BLaER1 treated with 17β-estradiol and CSF1 and Interleukin-3, amounts not matched to agents 10 nM and 100 nM (cell line): Measurements from ENCODE around the gene SLC2A6.
A peak's percentile ranks its signal among the peaks of the same experiment; 100 is the strongest.

Source experiments
- H3K27ac ChIP-seq, 11 experiments: shearing (Covaris generic); formaldehyde crosslinking; 2 replicates each; pipeline ENCODE4 v1.8.1; 2022
- H3K27me3 ChIP-seq, 11 experiments: shearing (Covaris generic); formaldehyde crosslinking; 2 replicates each; pipeline ENCODE4 v1.8.1; 2022
- H3K36me3 ChIP-seq, 11 experiments: shearing (Covaris generic); formaldehyde crosslinking; 2 replicates each; pipeline ENCODE4 v1.8.1; 2022
- H3K4me1 ChIP-seq, 10 experiments: shearing (Covaris generic); formaldehyde crosslinking; 2 replicates each; pipeline ENCODE4 v1.8.1; 2022
- H3K4me2 ChIP-seq, 11 experiments: shearing (Covaris generic); formaldehyde crosslinking; 2 replicates each; pipeline ENCODE4 v1.8.1; 2022
- H3K4me3 ChIP-seq, 10 experiments: shearing (Covaris generic); formaldehyde crosslinking; 2 replicates each; pipeline ENCODE4 v1.8.1; 2022
- H3K9ac ChIP-seq, 11 experiments: shearing (Covaris generic); formaldehyde crosslinking; 2 replicates each; pipeline ENCODE4 v1.8.1; 2022
- H3K9me3 ChIP-seq, 11 experiments: shearing (Covaris generic); formaldehyde crosslinking; replicated peaks in 1 of 11; 2 replicates each; pipeline ENCODE4 v1.8.1; 2022
- H4K20me1 ChIP-seq, 11 experiments: shearing (Covaris generic); formaldehyde crosslinking; 2 replicates each; pipeline ENCODE4 v1.8.1; 2022
- Cebpa-rat ChIP-seq, 11 experiments: shearing (Covaris generic); IDR thresholded peaks; 2 replicates each; pipeline ENCODE4 v1.8.1; 2022

SLC2A6 gene

DNA sequence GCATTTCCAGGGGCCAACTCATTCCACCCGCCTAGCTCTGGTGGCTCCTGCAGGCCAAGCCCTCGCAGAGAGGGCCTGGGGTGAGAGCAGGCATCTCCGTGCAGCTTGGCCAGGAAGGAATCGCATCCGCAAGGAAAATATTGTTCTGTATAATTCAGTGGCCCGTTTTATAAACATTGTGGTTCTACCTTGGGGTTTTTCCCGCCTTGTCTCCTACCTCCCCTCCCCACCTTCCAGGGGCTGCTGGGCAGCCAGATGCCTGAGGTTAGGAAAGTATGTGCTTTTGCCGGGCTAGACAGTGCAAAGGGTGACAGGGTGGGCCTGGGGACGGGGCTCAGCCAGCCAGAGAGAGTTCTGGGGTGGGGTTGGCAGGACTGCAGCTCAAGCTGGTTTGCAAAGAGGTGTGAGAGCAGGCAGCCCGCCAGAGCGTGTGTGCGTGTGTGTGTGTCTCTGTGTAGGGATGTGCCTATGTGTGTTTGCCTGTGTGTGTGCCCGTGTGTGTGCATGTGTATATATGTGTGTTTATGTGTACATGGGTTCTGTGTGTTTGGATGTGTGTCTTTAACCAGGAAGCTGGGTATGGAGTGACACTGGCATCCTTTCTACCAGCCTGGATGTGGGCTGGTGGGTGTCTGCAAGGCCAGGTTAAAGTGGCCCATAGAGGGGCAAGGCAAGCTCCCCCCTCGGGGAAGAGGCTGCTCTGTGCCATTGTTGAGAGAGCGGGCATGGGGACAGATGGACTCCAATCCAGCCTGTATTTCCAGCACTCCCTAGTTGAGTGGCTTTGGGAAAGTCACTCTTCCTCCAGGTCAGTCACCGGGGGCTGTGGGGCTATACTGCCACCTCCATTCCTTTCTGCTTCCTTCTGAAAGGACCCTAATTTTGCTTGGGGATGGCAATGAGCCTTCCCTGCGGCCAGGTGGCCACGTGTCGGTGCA, 10.6 kb upstream of the SLC2A6 start:
- no peak for TF ChIP-seq Cebpa-rat (IDR thresholded peaks at IDR 0.05)
- no peak overlapping the region for H3K4me2 ChIP-seq
- no peaks in the 10 kb centered on the region for H4K20me1 ChIP-seq
- no peaks in the 10 kb centered on the region for H3K27me3 ChIP-seq
- no peak overlapping the region for H3K27ac ChIP-seq
- 0 out of 22 replicates have a peak overlapping the region, but pooled peaks of 1 of the 11 experiments have one; percentile 3 for H3K9ac ChIP-seq
- no peaks in the 10 kb centered on the region for H3K9me3 ChIP-seq
- H3K36me3 ChIP-seq: no peaks in the 10 kb centered on the region
- peaks cover 34 to 60% (median 44%) of the 10 kb centered on the region in 10 experiments for H3K4me1 ChIP-seq
- H3K4me3 ChIP-seq: no peak overlapping the region

DNA sequence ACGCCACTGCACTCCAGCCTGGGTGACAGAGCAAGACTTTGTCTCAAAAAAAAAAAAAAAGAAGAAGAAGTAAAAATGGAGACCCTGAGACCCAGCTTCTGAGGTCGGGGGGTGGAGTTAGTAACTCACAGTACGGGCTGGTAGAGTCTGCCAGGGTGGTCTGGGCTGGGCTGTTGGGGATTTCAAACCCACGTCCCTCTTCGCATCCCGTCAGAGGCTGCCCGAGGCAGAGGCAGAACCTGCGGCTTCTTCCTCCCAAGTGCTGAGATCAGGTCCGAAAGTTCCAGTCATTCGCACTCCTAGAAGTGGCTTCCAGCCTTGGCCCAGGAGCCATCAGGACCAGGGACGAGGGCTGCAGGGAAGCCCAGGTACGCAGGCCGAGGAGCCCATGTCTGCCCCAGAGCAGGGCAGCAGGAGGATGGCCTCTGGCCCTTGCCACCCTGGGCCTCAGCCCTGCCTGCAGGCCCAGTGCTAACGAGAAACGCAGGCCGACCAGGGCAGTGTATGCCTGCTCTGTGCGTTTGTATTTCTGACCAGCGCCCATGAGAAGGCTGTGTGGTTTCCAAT, 9.9 kb upstream of the SLC2A6 start:
- H3K4me1 ChIP-seq: peaks cover 38 to 63% (median 47%) of the 10 kb centered on the region in 10 experiments
- no peaks in the 10 kb centered on the region for H4K20me1 ChIP-seq
- no peak overlapping the region for H3K4me3 ChIP-seq
- no peak overlapping the region for H3K27ac ChIP-seq
- H3K9ac ChIP-seq: 0 out of 22 replicates have a peak overlapping the region, but pooled peaks of 1 of the 11 experiments have one; percentile 3
- H3K4me2 ChIP-seq: peak overlapping the region in 1 of 11 experiments; percentile 79; a peak in 2 of 22 replicates
- H3K36me3 ChIP-seq: no peaks in the 10 kb centered on the region
- no peaks in the 10 kb centered on the region; a peak in 1 of 22 replicates for H3K27me3 ChIP-seq
- no peaks in the 10 kb centered on the region for H3K9me3 ChIP-seq
- no peak for TF ChIP-seq Cebpa-rat (IDR thresholded peaks at IDR 0.05)

- H3K4me1 ChIP-seq: peaks cover 34 to 59% (median 44%) of the 10 kb centered on the region in 10 experiments
- peak overlapping the region; percentile 29 to 79 (median 44); a peak in 17 of 22 replicates for H3K4me2 ChIP-seq
- peak overlapping the region in 4 of 11 experiments; percentile 24 to 66 (median 37); a peak in 4 of 22 replicates for H3K27ac ChIP-seq
- peak overlapping the region in 8 of 11 experiments; percentile 19 to 54 (median 31); a peak in 7 of 22 replicates for H3K9ac ChIP-seq
- no peaks in the 10 kb centered on the region; a peak in 1 of 22 replicates for H3K27me3 ChIP-seq
- H3K9me3 ChIP-seq: no peaks in the 10 kb centered on the region
- no peak for TF ChIP-seq Cebpa-rat (IDR thresholded peaks at IDR 0.05)
- no peak overlapping the region for H3K4me3 ChIP-seq
- H3K36me3 ChIP-seq: no peaks in the 10 kb centered on the region
- no peaks in the 10 kb centered on the region for H4K20me1 ChIP-seq
These were observed 8.4 kb upstream of the SLC2A6 start for GRCh38 chr9:133487331-133487725.

DNA sequence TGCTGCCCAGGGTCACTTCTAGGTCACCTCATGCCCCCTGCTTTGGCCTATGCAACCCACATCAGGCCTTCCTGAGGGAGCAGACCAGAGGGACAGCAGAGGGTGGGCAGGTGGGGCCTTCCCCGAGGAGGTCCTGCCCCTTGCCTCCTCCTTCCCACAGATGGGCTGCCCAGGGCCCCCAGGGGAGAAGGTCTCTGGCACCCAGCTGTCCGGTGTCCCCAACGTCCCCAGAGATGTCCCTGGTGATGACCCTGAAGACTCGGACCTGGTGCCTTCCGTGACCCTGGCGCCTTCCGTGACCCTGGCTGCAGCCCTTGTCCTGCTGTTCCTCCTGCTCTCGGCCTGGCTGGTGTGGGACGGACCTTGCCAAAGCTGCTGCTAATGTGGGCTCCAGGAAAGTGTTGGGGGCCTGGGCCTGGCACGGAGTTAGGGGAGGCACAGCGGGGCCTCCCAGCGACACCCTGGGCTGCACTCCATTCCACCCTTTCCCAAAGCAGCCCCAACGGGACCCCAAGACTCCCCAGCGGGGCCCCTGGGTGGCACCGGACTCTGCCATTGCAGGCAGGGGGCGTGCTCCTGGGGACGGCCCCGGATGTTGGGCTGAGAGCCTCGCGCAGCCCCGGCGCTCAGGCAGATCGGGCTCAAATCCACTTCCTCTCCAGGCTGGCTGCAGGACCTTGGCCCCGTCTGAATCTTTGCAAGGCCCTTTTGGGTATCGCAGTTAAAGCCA, 6.8 kb upstream of the SLC2A6 start:
- H3K4me1 ChIP-seq: peaks cover 28 to 45% (median 35%) of the 10 kb centered on the region in 10 experiments
- H3K4me2 ChIP-seq: peak overlapping the region; percentile 41 to 85 (median 77)
- H3K9me3 ChIP-seq: no peaks in the 10 kb centered on the region
- H3K27ac ChIP-seq: peak overlapping the region in 7 of 11 experiments; percentile 8 to 59 (median 30); a peak in 9 of 22 replicates
- peak overlapping the region in 2 of 10 experiments; percentile 4 to 21; a peak in 3 of 20 replicates for H3K4me3 ChIP-seq
- H3K9ac ChIP-seq: peak overlapping the region; percentile 3 to 53 (median 27); a peak in 11 of 22 replicates
- no peaks in the 10 kb centered on the region for H3K36me3 ChIP-seq
- no peaks in the 10 kb centered on the region for H4K20me1 ChIP-seq
- no peak for TF ChIP-seq Cebpa-rat (IDR thresholded peaks at IDR 0.05)
- H3K27me3 ChIP-seq: no peaks in the 10 kb centered on the region; a peak in 1 of 22 replicates

DNA sequence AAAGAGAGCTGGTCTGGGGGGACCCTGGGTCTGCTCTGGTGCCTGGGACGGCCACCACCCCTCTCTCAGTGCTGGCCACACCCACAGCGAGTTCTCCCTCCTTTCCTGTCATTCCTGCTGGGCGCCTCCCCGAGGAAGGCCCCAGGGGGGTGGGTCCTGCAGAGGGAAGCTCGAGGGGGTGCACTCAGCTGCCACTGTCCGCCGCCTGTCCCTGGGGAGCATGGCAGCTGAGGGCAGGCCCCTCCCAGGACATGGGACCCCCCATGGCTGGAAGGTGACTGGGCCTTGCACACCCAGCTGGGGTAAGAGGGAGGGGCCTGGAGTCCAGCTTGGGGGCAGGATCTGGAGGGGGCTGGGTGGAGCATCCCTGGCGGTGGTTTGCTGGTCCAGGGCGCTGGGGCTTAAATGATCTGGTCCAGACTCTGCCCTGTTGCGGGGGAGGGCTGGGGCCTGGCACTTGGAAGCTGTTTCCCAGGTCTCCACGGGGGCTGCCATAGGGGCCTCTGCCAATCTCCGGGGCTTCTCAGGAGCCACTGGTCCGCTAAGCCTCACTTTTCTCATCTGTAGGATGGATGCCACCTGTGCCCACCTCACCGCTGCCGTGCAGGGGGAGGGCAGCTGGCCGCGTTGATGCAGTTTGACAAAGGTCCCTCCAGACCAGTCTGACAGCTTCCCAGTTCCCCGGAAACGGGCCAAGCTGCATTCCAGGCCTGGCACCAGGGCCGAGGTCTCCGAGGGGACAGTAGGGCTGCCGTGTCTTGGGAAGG, 6.0 kb upstream of the SLC2A6 start:
- Histone ChIP-seq H3K9ac (peak overlapping the region in 9 of 11 experiments; percentile 5 to 53 (median 26); a peak in 8 of 22 replicates), H3K4me2 (peak overlapping the region; percentile 41 to 85 (median 77)), H3K9me3 (no peaks in the 10 kb centered on the region), H3K36me3 (no peaks in the 10 kb centered on the region), H3K27ac (no peak overlapping the region), H3K4me3 (no peak overlapping the region), H3K27me3 (no peaks in the 10 kb centered on the region; a peak in 1 of 22 replicates), H3K4me1 (peaks cover 29 to 47% (median 37%) of the 10 kb centered on the region in 10 experiments), H4K20me1 (no peaks in the 10 kb centered on the region)
- no peak for TF ChIP-seq Cebpa-rat (IDR thresholded peaks at IDR 0.05)

- Histone ChIP-seq H3K4me3 (no peak overlapping the region), H3K36me3 (no peaks in the 10 kb centered on the region), H3K9ac (no peak overlapping the region), H3K9me3 (no peaks in the 10 kb centered on the region), H3K4me2 (no peak overlapping the region), H3K27me3 (no peaks in the 10 kb centered on the region; a peak in 1 of 22 replicates), H3K27ac (no peak overlapping the region), H4K20me1 (peaks cover 0 to under 1% (median 0%) of the 10 kb centered on the region in 11 experiments; a peak in 1 of 22 replicates), H3K4me1 (peaks cover 36 to 52% (median 47%) of the 10 kb centered on the region in 10 experiments)
- no peak for TF ChIP-seq Cebpa-rat (IDR thresholded peaks at IDR 0.05)
These were observed 4.7 kb upstream of the SLC2A6 start for GRCh38 chr9:133483611-133484010.

DNA sequence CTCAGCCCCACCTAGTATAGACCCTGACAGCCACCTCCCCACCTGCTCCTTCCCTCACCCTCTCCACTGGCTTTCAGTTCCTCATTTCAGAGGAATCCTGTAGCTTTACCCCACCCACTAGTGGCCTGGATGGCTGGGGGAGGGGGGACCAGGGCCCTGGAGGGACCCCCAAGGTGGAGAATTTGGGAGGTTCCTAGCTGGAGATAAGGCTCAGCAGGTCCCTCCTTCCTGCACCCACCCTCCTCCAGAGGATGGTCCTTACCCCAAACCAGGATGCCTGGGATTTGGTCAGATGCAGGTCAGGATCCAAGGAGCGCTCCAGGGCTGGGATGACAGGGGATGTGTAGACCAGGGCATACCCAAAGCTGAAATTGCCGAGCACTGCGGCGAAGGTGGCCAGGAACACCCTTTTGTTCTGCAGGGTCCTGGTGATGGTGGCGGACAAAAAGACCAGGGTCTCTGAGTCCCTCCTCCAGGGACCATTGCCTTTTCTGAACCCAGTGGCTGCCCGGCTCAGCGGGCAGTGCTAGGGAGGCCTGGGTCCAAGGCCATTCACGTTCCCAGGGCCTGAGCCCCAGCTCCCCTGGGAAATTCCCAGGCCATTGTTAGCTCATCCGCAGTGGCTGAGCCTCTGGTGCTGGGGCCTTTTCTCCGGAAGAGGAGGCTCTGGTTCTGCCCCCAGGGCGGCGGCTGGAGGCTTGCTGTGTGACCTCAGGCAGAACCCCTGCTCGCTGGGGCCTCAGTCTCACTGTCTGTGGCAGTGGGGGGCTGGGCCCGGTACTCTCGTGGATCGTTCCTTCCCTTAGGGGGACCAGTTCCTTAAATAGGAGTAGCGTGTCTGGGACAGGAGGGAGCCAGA, 678 bp downstream of the SLC2A6 start:
- H3K36me3 ChIP-seq: peaks cover 0 to 41% (median 23%) of the 10 kb centered on the region in 11 experiments; a peak in 18 of 22 replicates
- H3K27me3 ChIP-seq: no peaks in the 10 kb centered on the region
- peak overlapping the region; percentile 90 to 100 (median 98) for H3K4me2 ChIP-seq
- H3K9me3 ChIP-seq: no peaks in the 10 kb centered on the region
- peak overlapping the region in 10 of 11 experiments; percentile 57 to 74 (median 70); a peak in 19 of 22 replicates for H3K27ac ChIP-seq
- peak overlapping the region; percentile 66 to 82 (median 79); a peak in 21 of 22 replicates for H3K9ac ChIP-seq
- H4K20me1 ChIP-seq: peaks cover 0 to 51% (median 45%) of the 10 kb centered on the region in 11 experiments; a peak in 18 of 22 replicates
- TF ChIP-seq Cebpa-rat (IDR thresholded peaks at IDR 0.05): no peak
- H3K4me1 ChIP-seq: peaks cover 49 to 68% (median 62%) of the 10 kb centered on the region in 10 experiments
- peak overlapping the region; percentile 55 to 78 (median 66) for H3K4me3 ChIP-seq
